GM19239 (cell line): ENCODE results near the gene NOB1.

Source experiments
- DNase-seq: peaks from one replicate; pipeline ENCODE4 v3.0.0; 2011; ENCODE audit warnings: low spot score; ENCODE audit not compliant: insufficient read length
- FAIRE-seq: peaks from 2 replicates; lab custom pipeline; 2011; peaks lifted over from hg19 to GRCh38; lab: Jason Lieb, UNC

NOB1 gene

GRCh38 chr16:69725480-69726312, 29.0 kb downstream of the NOB1 start:
- no peak for FAIRE-seq
- no peak for DNase-seq

GRCh38 chr16:69724981-69725479, 29.7 kb downstream of the NOB1 start:
- no peak for FAIRE-seq
- DNase-seq = no peak

- no peak for DNase-seq
Observed at GRCh38 chr16:69724414-69724873, 30.3 kb downstream of the NOB1 start.

GRCh38 chr16:69721441-69721957, 33.2 kb downstream of the NOB1 start:
- DNase-seq (no peak), FAIRE-seq (no peak)

More at GRCh38 chr16:69724414-69724873, 30.3 kb downstream of the NOB1 start:
- no peak for FAIRE-seq

- FAIRE-seq = no peak
- no peak for DNase-seq
Observed at GRCh38 chr16:69720822-69721430, 33.8 kb downstream of the NOB1 start.

- no peak for DNase-seq
- no peak for FAIRE-seq
Observed at GRCh38 chr16:69718111-69718764, 36.5 kb downstream of the NOB1 start.

- DNase-seq (no peak), FAIRE-seq (no peak)
Observed at GRCh38 chr16:69717066-69717465, 37.7 kb downstream of the NOB1 start.

- DNase-seq (no peak), FAIRE-seq (no peak)
Observed at GRCh38 chr16:69712914-69713581, 41.7 kb downstream of the NOB1 start.

GRCh38 chr16:69712277-69712676, 42.4 kb downstream of the NOB1 start:
- no peak for FAIRE-seq
- no peak for DNase-seq

GRCh38 chr16:69711115-69711740, 43.5 kb downstream of the NOB1 start:
- DNase-seq (no peak), FAIRE-seq (no peak)

- DNase-seq (peak; percentile 22), FAIRE-seq (peak; percentile 81)
Observed at GRCh38 chr16:69709456-69710084, 45.2 kb downstream of the NOB1 start.

- DNase-seq (no peak), FAIRE-seq (no peak)
Observed at GRCh38 chr16:69707920-69708683, 46.6 kb downstream of the NOB1 start.

GRCh38 chr16:69706975-69707340, 47.8 kb downstream of the NOB1 start:
- no peak for FAIRE-seq
- DNase-seq = no peak

GRCh38 chr16:69706256-69706974, 48.3 kb downstream of the NOB1 start:
- FAIRE-seq = no peak

GRCh38 chr16:69703638-69704037, 51.1 kb downstream of the NOB1 start:
- no peak for DNase-seq
- FAIRE-seq = no peak

More at GRCh38 chr16:69706256-69706974, 48.3 kb downstream of the NOB1 start:
- no peak for DNase-seq

GRCh38 chr16:69701866-69702265, 52.9 kb downstream of the NOB1 start:
- no peak for FAIRE-seq
- no peak for DNase-seq

- FAIRE-seq = peak; percentile 65
- DNase-seq = no peak
Observed at GRCh38 chr16:69701452-69701851, 53.3 kb downstream of the NOB1 start.

GRCh38 chr16:69699915-69700314, 54.8 kb downstream of the NOB1 start:
- FAIRE-seq (no peak), DNase-seq (no peak)
